MM.1S (cell line): Measurements from ENCODE around the gene TBC1D16.

Experiments
- DNase-seq: peaks from one replicate; pipeline ENCODE4 v3.0.0-alpha.2; 2015
- H2AFZ ChIP-seq: fragments of 300-600 bp; sonication (generic); 2 replicates; pipeline ENCODE4 v1.6.0; 2016; ENCODE audit warnings: antibody characterized with exemption, low read length
- H3F3A ChIP-seq: fragments of 300-600 bp; sonication (generic); 2 replicates; pipeline ENCODE4 v1.6.1; 2016; ENCODE audit warnings: mild to moderate bottlenecking, antibody characterized with exemption, low read length, moderate library complexity, mixed read lengths; ENCODE audit not compliant: insufficient read depth
- H3K27ac ChIP-seq: fragments of 300-600 bp; sonication (generic); 2 replicates; pipeline ENCODE4 v1.5.1; 2016; ENCODE audit warnings: mild to moderate bottlenecking, low read length
- H3K27me3 ChIP-seq: fragments of 300-600 bp; sonication (generic); replicated peaks from 2 replicates; pipeline ENCODE4 v1.6.0; 2016; ENCODE audit warnings: low read length; ENCODE audit not compliant: insufficient read depth
- H3K36me3 ChIP-seq: fragments of 300-600 bp; sonication (generic); replicated peaks from 2 replicates; pipeline ENCODE4 v1.6.1; 2016; ENCODE audit warnings: mild to moderate bottlenecking, low read length, mixed read lengths; ENCODE audit not compliant: insufficient read depth
- H3K4me1 ChIP-seq: fragments of 300-600 bp; sonication (generic); 2 replicates; pipeline ENCODE4 v1.6.1; 2016; ENCODE audit warnings: low read length, mixed read lengths
- H3K4me2 ChIP-seq: fragments of 300-600 bp; sonication (generic); 2 replicates; pipeline ENCODE4 v1.6.0; 2016; ENCODE audit warnings: low read depth, low read length
- H3K4me3 ChIP-seq: fragments of 300-600 bp; sonication (generic); 2 replicates; pipeline ENCODE4 v1.5.1; 2016; ENCODE audit warnings: low read length, mixed read lengths
- H3K79me2 ChIP-seq: fragments of 300-600 bp; sonication (generic); 2 replicates; pipeline ENCODE4 v1.6.1; 2016; ENCODE audit warnings: mixed run types, low read length, mixed read lengths
- H3K9ac ChIP-seq: fragments of 300-600 bp; sonication (generic); 2 replicates; pipeline ENCODE4 v1.6.1; 2016; ENCODE audit warnings: low read length, mixed read lengths
- H3K9me2 ChIP-seq: fragments of 300-600 bp; sonication (generic); replicated peaks from 2 replicates; pipeline ENCODE4 v1.6.1; 2016; ENCODE audit warnings: mild to moderate bottlenecking, low read length, mixed read lengths; ENCODE audit not compliant: insufficient read depth
- H3K9me3 ChIP-seq: fragments of 300-600 bp; sonication (generic); replicated peaks from 2 replicates; pipeline ENCODE4 v1.6.1; 2016; ENCODE audit warnings: mild to moderate bottlenecking, low read length, mixed read lengths; ENCODE audit not compliant: insufficient read depth
- H4K20me1 ChIP-seq: fragments of 300-600 bp; sonication (generic); 2 replicates; pipeline ENCODE4 v1.6.1; 2016; ENCODE audit warnings: mild to moderate bottlenecking, low read length, moderate library complexity, mixed read lengths; ENCODE audit not compliant: insufficient read depth
- EZH2 ChIP-seq: fragments of 300-600 bp; sonication (generic); optimal IDR thresholded peaks from 2 replicates; pipeline ENCODE3; 2017; ENCODE audit warnings: low read depth, mild to moderate bottlenecking, antibody characterized with exemption, low read length, mixed read lengths
- EZH2phosphoT487 ChIP-seq: fragments of 300-600 bp; sonication (generic); IDR thresholded peaks from 2 replicates; pipeline ENCODE4 v1.6.1; 2018; ENCODE audit warnings: antibody characterized with exemption, low read length
- TF ChIP-seq, protein P1 (sequence below): fragments of 300-600 bp; sonication (generic); IDR thresholded peaks from 2 replicates; pipeline ENCODE4 v1.5.1; 2016; ENCODE audit warnings: antibody characterized with exemption, low read length, mixed read lengths

The TBC1D16 gene

DNA sequence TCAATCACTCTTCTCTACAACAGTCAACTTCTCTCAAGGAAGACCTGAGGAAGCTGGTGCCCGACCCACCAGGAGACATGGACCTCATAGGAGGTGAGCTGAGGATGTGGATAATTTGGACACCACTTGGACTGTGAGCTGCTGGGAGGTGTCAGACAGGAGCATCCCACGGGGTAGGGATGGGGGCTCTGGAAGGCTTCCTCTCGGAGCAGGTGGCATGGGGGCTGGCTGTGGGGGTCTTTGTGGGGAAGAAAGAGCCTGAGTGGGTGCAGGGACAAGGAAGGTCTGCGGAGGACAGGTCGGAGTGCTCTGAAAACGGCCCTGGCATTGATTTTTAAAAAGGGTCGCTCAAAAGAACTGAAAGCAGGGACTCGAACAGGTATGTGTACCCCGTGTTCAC lies 64.0 kb downstream of the TBC1D16 start:
- H4K20me1 ChIP-seq = no peaks in the 10 kb centered on the region
- no peaks in the 10 kb centered on the region for H3F3A ChIP-seq
- H3K4me1 ChIP-seq = no peaks in the 10 kb centered on the region
- no peak overlapping the region for H2AFZ ChIP-seq
- no peak overlapping the region for H3K4me3 ChIP-seq
- H3K36me3 ChIP-seq = no peaks in the 10 kb centered on the region
- no peaks in the 10 kb centered on the region for H3K79me2 ChIP-seq
- DNase-seq = no peak
- no peak overlapping the region for H3K9ac ChIP-seq
- no peaks in the 10 kb centered on the region for H3K9me3 ChIP-seq
- no peak overlapping the region for H3K27ac ChIP-seq
- H3K27me3 ChIP-seq = peaks cover 99% of the 10 kb centered on the region
- H3K4me2 ChIP-seq = no peak overlapping the region
- TF ChIP-seq, protein P1, sequence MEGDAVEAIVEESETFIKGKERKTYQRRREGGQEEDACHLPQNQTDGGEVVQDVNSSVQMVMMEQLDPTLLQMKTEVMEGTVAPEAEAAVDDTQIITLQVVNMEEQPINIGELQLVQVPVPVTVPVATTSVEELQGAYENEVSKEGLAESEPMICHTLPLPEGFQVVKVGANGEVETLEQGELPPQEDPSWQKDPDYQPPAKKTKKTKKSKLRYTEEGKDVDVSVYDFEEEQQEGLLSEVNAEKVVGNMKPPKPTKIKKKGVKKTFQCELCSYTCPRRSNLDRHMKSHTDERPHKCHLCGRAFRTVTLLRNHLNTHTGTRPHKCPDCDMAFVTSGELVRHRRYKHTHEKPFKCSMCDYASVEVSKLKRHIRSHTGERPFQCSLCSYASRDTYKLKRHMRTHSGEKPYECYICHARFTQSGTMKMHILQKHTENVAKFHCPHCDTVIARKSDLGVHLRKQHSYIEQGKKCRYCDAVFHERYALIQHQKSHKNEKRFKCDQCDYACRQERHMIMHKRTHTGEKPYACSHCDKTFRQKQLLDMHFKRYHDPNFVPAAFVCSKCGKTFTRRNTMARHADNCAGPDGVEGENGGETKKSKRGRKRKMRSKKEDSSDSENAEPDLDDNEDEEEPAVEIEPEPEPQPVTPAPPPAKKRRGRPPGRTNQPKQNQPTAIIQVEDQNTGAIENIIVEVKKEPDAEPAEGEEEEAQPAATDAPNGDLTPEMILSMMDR = no peak
- TF ChIP-seq EZH2 (no peak), EZH2phosphoT487 (0 out of 2 replicates have a peak, but pooled peaks have one; percentile 19)
- no peaks in the 10 kb centered on the region for H3K9me2 ChIP-seq

DNA sequence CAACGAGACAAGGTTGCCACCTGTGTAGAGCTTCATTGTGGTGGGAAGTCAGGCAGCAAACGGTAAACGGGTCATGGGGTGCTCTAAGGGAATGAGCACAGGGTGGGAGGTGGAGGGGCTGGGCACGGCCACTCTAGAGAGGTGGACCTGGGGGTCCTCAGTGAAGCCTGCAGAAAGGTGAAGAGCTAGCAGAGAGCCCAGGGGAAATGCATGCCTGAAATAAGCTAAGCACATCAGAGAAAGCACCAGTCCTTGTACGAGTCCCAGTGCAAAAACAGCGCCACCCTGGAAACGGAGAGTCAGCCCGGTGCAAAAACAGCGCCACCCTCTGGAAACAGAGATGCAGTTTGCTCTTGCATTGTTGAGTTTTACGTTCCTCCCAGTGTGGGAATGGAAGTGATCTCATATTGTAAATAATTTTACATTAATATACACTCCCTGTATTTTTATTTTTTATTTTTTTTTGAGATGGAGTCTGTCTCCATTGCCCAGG lies 65.0 kb downstream of the TBC1D16 start:
- TF ChIP-seq, protein P1 = peak; percentile 73
- TF ChIP-seq EZH2 = no peak
- H3F3A ChIP-seq = no peaks in the 10 kb centered on the region
- no peak overlapping the region for H3K4me2 ChIP-seq
- no peaks in the 10 kb centered on the region for H3K9me2 ChIP-seq
- no peak overlapping the region for H2AFZ ChIP-seq
- peaks cover 99% of the 10 kb centered on the region for H3K27me3 ChIP-seq
- H3K4me1 ChIP-seq = no peaks in the 10 kb centered on the region
- DNase-seq = peak; percentile 67
- H3K36me3 ChIP-seq = no peaks in the 10 kb centered on the region
- no peaks in the 10 kb centered on the region for H3K79me2 ChIP-seq
- H3K27ac ChIP-seq = no peak overlapping the region
- no peaks in the 10 kb centered on the region for H3K9me3 ChIP-seq
- H3K9ac ChIP-seq = no peak overlapping the region
- no peaks in the 10 kb centered on the region for H4K20me1 ChIP-seq
- H3K4me3 ChIP-seq = no peak overlapping the region

DNA sequence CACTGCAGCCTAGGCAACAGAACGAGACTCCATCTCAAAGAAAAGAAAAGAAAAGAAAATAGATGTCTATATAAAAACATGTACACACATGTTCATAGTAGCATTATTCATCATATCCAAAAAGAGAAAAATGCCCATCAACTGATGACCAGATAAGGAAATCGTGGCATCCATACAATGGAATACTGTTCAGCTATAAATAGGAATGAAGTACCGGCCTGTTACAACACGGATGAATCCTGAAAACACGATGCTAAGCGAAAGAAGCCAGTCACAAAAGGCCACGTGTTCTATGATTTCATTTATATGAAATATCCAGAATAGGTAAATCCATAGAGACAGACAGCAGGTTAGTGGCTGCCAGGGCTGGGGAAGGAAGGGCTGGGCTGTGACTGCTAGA lies 65.8 kb downstream of the TBC1D16 start:
- TF ChIP-seq EZH2 (no peak), EZH2phosphoT487 (no peak)
- TF ChIP-seq, protein P1 = no peak
- Histone ChIP-seq H3K36me3 (no peaks in the 10 kb centered on the region), H3F3A (no peaks in the 10 kb centered on the region), H4K20me1 (no peaks in the 10 kb centered on the region), H2AFZ (no peak overlapping the region), H3K4me3 (no peak overlapping the region), H3K9me2 (no peaks in the 10 kb centered on the region), H3K27ac (no peak overlapping the region), H3K9me3 (no peaks in the 10 kb centered on the region), H3K4me1 (no peaks in the 10 kb centered on the region), H3K79me2 (no peaks in the 10 kb centered on the region), H3K4me2 (no peak overlapping the region), H3K27me3 (peaks cover 99% of the 10 kb centered on the region), H3K9ac (no peak overlapping the region)
- DNase-seq = no peak
